Astrocyte of the cerebellum (primary cell): ENCODE data around the gene ASF1B.
"Not testable (repeated sequence)": the region's sequence is repeated elsewhere in the genome, so short reads cannot be mapped to it uniquely, and the experiment has no call there.

Experiments used
- DNase-seq: peaks from one replicate; pipeline ENCODE4 v3.0.0-alpha.2; 2011; ENCODE audit warnings: low read depth
- H3K4me3 ChIP-seq: 2 replicates; pipeline ENCODE4 v1.5.1; 2011; ENCODE audit warnings: mild to moderate bottlenecking, low read depth, low read length, moderate library complexity
- CTCF ChIP-seq: IDR thresholded peaks from 2 replicates; pipeline ENCODE4 v1.5.1; 2012; ENCODE audit warnings: low read length, low read depth, moderate library complexity, mild to moderate bottlenecking; ENCODE audit errors: missing control alignments
- in situ Hi-C: cut with HindIII; loops from 2 replicates; pipeline ENCODE4 v1.10.0; 2017; ENCODE audit warnings: low sequenced_read_pairs

ASF1B gene

GRCh38 chr19:14136509-14137281, at the start of gene ASF1B:
TSS of gene ASF1B (minus strand) at chr19:14136589. CDS start at chr19:14136456, 133 bp downstream.
- in situ Hi-C loops: loop anchor here (5.0 kb wide), 2 partner anchors 59 to 276 kb away; no protein-coding TSS in a partner anchor
- H3K4me3 ChIP-seq: peak within 1 kb of the TSS; percentile 80
- peak; percentile 62 for TF ChIP-seq CTCF
- DNase-seq: peak; percentile 100

GRCh38 chr19:14185691-14186090, 49.3 kb upstream of the ASF1B start:
- DNase-seq, in situ Hi-C loops, H3K4me3 ChIP-seq: not testable (repeated sequence)

- no peak overlapping the region for H3K4me3 ChIP-seq
- in situ Hi-C loops: no loop called here
- no peak for DNase-seq
- TF ChIP-seq CTCF: no peak
Measured at GRCh38 chr19:14185158-14185557, 48.8 kb upstream of the ASF1B start.

- in situ Hi-C loops: no loop called here
- no peak overlapping the region for H3K4me3 ChIP-seq
- no peak for TF ChIP-seq CTCF
- no peak for DNase-seq
Measured at GRCh38 chr19:14183741-14184350, 47.5 kb upstream of the ASF1B start.

GRCh38 chr19:14182476-14182875, 46.1 kb upstream of the ASF1B start:
- TF ChIP-seq CTCF: no peak
- DNase-seq: no peak
- in situ Hi-C loops: no loop called here
- no peak overlapping the region for H3K4me3 ChIP-seq

- no peak overlapping the region for H3K4me3 ChIP-seq
- DNase-seq: no peak
- no peak for TF ChIP-seq CTCF
- in situ Hi-C loops: no loop called here
Measured at GRCh38 chr19:14181906-14182305, 45.5 kb upstream of the ASF1B start.

GRCh38 chr19:14181199-14181598, 44.8 kb upstream of the ASF1B start:
- in situ Hi-C loops, H3K4me3 ChIP-seq, DNase-seq: not testable (repeated sequence)
